NCI-H1105 (cell line): ENCODE data around the gene PSMA6.
A peak's percentile ranks its signal among the peaks of the same experiment; 100 is the strongest.
"Not testable (repeated sequence)": the region's sequence is repeated elsewhere in the genome, so short reads cannot be mapped to it uniquely, and the experiment has no call there.

Source experiments
- DNase-seq: peaks from one replicate; lab custom pipeline; 2025; lab: John Stamatoyannopoulos, UW

Gene PSMA6

GRCh38 chr14:35292051-35292769 lies at the start of gene PSMA6:
Gene PSMA6 (plus strand): TSS chr14:35292382. CDS start chr14:35292477, 95 bp downstream.
- DNase-seq = peak; percentile 100

DNA sequence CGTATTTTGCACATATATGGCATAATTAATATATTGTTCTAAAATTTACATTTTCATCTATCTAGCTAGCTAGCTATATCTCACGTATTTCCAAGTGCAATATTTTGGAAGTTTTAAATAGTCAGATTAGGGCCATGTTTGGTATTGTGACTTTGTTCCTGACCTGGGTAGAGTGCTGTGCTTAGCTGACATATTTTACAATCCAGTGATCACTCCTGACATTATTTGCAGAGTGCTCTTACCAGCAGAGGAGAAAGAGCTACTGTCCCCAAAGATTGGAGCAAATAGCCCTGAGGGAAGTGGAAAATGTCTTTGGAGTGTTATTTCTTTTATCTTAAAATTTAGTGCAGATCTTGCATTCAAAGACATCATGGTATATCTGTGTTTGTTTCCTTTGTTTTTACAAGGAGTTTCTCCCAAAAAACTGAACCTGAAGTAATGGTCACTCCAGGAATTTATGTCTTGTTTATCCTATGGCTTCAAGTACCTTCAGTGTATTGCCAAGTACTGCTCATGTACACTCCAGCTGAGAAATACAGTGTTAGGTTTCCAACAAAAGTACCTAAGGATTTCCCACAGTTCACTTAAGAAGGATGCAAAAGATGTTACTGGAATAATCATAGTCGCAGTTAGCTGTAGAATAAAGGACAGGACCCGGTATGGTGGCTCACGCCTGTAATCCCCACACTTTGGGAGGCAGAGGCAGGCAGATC lies 49.4 kb upstream of the PSMA6 start:
- DNase-seq = no peak

DNA sequence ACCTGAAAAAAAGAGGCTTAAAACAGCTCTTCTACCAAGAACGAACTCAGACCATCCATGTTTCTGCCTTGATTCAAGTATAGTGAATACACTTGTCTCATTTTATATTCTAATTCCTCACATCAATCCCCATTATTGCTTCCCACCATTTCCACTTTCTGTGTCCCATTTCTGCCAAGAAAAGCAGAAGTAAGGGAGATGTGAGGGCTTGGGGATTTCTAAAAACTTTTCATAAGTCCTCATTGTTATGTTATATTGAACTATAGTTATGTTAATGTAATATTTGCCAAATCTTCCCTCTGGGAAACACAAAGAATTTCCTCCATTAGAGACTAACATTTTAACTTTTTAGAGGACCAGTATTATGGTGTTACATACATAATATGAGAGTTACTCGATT lies 48.2 kb upstream of the PSMA6 start:
- DNase-seq = no peak

DNA sequence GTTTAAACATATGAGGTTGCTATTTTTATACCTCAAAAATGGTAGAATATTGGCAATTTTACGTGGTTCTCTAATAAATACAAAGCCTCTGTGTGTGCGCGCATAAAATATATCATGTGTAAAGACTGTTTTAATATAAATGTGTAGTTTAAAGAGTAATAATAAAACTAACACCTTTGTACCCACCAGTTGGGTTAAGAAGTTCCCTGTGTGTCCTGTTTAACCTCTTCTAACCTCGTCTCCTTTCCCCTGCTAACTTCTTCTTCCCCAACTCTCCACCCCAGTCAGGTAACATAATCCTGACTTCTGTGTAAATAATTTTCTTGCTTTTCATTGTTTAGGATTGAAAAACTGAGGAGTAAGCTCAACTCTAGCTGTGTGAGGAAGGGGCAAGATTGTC lies 47.6 kb upstream of the PSMA6 start:
- no peak for DNase-seq

DNA sequence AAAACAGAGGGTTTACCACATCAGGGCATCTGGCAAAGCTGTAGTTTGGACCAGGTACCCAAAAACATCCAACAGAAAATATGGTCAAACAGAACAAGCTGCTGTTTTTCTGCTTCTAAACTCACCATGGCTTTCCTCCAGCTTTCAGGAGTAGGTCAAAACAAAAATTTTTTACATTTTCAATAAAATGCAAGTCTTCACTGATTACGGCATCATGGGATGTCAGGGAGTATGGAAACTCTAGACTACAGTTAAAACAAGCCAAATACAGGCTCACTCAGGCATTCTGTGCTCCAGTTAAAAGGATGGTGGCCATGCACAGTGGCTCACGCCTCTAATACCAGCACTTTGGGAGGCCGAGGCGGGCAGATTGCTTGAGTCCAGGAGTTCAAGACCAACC lies 47.1 kb upstream of the PSMA6 start:
- no peak for DNase-seq

GRCh38 chr14:35247777-35248475 lies 44.3 kb upstream of the PSMA6 start:
- DNase-seq = no peak

- DNase-seq = no peak
Measured at GRCh38 chr14:35248476-35248788, 43.8 kb upstream of the PSMA6 start.

DNA sequence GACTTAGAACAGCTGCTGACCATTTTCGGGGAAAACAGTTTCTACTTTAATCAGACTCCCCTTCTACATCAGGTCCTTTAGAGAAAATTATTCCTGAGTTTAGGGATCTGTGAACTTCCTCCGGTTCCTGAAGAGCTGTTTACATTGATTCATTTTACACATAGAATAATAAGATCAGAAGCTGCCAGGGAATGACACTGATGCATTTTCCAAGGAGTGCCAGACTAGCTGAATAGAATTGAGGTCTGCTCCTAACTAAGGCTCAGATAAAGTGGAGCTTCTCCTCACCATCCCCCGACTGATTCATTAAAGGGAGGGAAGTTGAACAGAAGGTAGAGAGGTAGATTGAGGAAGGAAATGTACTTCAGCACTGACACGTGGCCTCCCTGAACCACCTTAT lies 41.9 kb upstream of the PSMA6 start:
- no peak for DNase-seq

- DNase-seq = no peak
Measured at GRCh38 chr14:35252451-35252868, 39.7 kb upstream of the PSMA6 start.

DNA sequence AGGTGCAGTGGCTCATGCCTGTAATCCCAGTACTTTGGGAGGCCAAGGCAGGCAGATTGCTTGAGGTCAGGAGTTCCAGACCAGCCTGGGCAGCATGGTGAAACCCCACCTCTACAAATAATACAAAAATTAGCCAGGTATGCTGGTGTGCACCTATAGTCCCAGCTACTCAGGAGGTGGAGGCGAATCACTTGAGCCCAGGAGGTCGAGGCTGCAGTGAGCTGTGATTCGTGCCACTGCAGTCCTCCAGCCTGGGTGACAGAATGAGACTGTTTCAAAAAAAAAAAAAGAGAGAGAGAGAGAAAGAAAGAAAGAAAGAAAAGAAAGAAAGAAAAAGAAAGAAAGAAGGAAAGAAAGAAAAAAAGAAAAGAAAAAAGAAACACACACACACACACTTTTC lies 39.1 kb upstream of the PSMA6 start:
- DNase-seq = not testable (repeated sequence)

GRCh38 chr14:35254034-35254622 lies 38.1 kb upstream of the PSMA6 start:
- DNase-seq = not testable (repeated sequence)

DNA sequence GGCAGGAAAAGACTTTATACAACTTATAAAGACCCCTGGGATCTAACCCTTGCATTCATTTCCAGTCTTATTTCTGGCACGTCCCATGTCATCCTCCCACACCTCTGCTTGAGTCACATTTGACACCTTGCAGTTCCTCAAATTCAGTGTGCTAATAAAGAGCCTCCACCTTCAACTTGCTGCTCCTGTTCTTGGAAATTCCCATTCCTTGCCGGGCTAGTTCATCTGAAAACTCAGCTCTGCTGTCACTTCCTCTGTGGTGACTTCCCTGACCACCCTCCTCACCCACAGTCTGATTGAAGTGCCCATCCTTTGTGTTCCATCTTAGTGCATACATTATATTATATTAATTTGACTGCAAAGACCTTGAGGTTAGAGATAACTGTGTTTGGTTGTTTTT lies 37.4 kb upstream of the PSMA6 start:
- no peak for DNase-seq

DNA sequence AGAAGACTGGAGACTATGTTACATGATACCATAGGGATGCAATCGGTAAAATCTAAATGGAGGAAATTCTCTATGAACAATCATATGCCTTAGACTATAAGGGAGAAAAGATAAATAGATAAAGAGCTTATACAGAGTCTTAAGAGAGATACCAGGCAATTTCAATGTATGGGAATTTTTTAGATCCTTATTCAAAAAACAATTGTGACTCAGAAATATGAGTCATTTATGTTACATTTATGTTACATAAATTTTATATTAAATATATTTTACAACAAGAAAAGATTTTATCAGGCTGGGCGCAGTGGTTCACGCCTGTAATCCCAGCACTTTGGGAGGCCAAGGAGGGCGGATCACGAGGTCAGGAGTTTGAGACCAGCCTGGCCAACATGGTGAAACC lies 36.5 kb upstream of the PSMA6 start:
- DNase-seq = no peak

DNA sequence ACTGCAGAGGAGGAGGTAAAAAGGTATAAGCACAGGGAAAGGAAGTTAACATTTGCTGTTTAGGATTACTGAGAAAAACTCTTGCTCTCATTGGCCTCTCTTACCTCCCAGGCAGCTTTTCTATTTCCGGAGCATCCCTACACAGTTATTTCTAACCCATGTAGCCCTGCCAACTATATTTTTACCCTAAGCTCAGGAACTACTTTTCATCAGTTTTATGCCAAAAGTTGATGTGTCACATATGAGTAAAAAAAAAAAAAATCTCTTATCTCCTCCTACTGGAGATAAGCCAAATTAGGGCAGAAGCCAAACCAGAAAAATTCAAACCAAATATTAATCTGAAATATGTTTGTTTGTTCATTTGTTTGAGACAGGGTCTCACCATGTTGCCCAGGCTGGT lies 34.4 kb upstream of the PSMA6 start:
- no peak for DNase-seq

- DNase-seq = no peak
Measured at GRCh38 chr14:35258420-35258819, 33.8 kb upstream of the PSMA6 start.

DNA sequence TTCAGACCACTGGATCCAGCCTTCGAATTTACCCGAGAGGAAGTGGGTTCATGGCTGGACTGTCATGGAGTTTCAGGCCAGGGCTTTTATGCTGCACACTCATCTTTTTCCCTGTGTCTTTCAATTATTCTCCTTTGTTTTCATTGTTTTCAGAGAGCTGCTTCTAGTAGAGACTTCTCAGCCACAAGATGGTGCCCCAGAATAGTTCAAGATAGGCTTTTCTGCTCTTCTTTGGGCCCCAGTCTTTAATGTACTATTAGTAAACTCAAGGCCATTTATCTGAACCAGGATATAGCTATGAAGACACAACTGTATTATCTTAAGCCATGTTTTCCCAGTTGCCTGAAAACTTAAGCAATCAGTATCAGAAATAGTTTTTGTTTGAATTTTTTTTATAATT lies 30.4 kb upstream of the PSMA6 start:
- no peak for DNase-seq

DNA sequence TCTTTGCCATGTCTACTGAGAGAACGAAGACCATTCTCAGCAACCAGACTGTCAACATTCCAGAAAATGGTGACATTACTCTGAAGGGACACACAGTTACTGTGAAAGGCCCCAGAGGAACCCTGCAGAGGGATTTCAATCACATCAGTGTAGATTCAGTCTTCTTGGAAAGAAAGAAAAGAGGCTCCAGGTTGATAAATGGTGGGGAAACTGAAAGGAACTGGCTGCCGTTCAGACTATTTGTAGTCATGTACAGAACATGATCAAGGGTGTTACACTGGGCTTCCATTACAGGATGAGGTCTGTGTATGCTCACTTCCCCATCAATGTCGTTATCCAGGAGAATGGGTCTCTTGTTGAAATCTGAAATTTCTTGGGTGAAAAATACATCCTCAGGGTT lies 29.7 kb upstream of the PSMA6 start:
- DNase-seq = no peak

DNA sequence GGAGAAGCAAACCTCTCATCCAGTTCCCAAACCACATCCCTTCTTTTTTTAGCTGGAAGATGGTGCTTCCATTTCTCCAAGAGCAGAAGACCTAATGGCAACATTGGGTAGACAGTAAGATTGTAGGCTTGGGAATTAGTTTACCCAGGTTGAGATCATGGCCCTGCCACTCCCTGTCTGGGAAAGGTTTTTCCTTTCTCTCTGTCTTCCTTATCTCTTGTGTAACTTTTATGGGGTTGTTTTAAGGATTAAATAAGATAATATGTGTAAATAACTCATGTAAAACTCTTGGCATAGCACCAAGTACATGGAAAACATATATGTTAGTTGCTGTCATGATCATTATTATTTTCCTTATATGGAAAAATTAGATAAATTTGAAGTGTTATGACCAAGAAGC lies 23.2 kb upstream of the PSMA6 start:
- DNase-seq = no peak

DNA sequence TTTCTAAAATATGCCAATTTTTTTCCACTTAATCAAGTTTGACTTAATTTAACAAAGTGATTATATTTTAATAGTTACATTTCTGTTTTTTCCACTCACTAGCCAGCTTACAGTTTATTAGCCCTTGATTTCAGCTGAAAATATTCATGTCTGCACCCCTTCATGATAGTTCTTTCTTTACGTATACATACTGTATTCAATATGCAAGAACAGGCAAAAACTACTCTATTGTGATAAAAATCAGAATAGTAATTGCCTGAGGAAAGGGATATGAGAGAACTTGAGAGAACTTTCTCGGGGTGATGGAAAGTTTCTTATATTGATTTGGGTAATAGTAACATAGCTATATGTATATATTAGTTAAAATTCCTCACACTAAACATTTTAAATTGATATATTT lies 17.4 kb upstream of the PSMA6 start:
- no peak for DNase-seq

DNA sequence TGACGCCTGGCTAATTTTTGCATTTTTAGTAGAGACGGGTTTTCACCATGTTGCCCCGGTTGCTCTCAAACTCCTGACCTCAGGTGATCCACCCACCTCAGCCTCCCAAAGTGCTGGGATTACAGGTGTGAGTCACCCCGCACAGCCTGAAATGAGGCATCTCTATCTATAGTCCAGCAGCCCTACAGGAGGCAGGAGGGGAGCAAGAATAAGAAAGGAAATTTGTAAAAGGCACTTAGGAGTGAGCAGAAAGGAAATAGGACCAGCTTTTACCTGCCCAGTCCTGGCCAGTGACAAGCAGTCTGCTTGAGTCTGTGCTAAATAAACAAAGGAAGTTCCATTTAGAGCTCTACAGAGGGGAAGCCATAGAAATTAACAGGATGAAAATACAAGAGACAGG lies 15.0 kb upstream of the PSMA6 start:
- DNase-seq = no peak

- no peak for DNase-seq
Measured at GRCh38 chr14:35279369-35279768, 12.8 kb upstream of the PSMA6 start.

DNA sequence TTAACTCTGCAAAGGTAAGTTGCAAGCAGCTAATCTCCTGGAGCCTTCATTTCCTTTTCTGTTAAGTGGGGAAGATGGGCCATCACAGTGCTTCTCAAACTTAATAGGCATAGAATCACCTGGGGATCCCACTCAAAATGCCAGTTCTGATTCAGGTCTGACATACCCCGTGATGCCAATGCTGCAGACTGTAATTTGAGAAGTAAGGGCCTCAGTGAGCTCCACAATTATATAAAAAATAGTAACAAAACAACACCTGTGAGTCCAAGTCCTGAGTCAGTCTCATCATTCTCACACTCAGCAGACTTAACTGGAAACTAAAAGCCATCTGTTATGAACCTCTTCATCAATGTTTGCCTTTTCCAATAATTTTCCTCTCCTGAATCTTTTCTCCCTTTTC lies 10.8 kb upstream of the PSMA6 start:
- no peak for DNase-seq

DNA sequence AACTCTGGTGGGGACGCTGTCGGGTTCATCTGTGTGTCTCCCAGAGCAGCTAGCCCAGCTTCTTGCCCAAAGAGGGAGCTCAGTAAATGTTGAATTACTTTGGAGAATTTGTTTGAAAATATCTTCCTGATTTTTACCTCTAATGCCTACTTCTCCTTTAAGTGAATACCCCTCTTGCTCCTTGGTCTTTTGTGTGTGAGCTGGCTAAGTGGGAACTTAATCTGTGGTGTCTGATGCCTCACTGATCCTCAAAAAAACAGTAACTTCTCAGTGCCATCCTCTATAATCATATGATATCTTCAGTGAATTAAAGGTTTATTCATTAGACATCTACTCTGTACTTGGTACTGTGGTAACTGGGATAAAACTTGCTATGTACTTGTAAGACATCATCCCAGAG lies 7.7 kb upstream of the PSMA6 start:
- no peak for DNase-seq
